Esophagus squamous epithelium (tissue), 5 donors: ENCODE data around the gene CDC42EP2. TPM values are rescaled to one million over a fixed set of nuclear protein-coding genes. Genes with fewer than 3 reads are reported as not detected.

Source experiments
- DNase-seq: peaks from one replicate; lab custom pipeline; 2025; lab: John Stamatoyannopoulos, UW
- H3K27ac ChIP-seq, 4 donors: fragments of 200-600 bp; sonication (generic); one replicate each; pipeline ENCODE4 v1.5.1; 2016 to 2019; ENCODE audit warnings: mild to moderate bottlenecking in 1 of 4
- H3K27me3 ChIP-seq, 4 donors: fragments of 200-600 bp; sonication (generic); 1 replicate in 3 of 4; 2 replicates in 1 of 4; pipeline versions ENCODE4 v1.5.1 to v1.6.0; 2017 to 2021; ENCODE audit warnings: antibody characterized with exemption in 1 of 4
- H3K36me3 ChIP-seq, 3 donors: fragments of 200-600 bp; sonication (generic); one replicate each; pipeline ENCODE4 v1.5.1; 2016 to 2019
- H3K4me1 ChIP-seq, 3 donors: fragments of 200-600 bp; sonication (generic); one replicate each; pipeline ENCODE4 v1.5.1; 2017 to 2019
- H3K4me3 ChIP-seq, 4 donors: fragments of 200-600 bp; sonication (generic); 1 replicate in 3 of 4; 2 replicates in 1 of 4; pipeline ENCODE4 v1.5.1; 2016 to 2019; ENCODE audit warnings: mild to moderate bottlenecking in 2 of 4, moderate library complexity in 1 of 4
- H3K9me3 ChIP-seq, 3 donors: fragments of 200-600 bp; sonication (generic); one replicate each; pipeline ENCODE4 v1.5.1; 2016 to 2019
- POLR2A ChIP-seq, 4 donors: fragments of 450-650 bp; IDR thresholded peaks; one replicate each; pipeline ENCODE4 v1.6.1; 2017; ENCODE audit warnings: antibody characterized with exemption in 4 of 4, mild to moderate bottlenecking in 4 of 4, moderate library complexity in 3 of 4
- WGBS, 2 donors: methylation state at CpG; one replicate each; pipeline ENCODE4 v1.1.5; 2018; 5-methylcytosine and 5-hydroxymethylcytosine counted together
- intact Hi-C: fragments of 100-400 bp; cut with DNase I; formaldehyde crosslinking; loops from one replicate; pipeline ENCODE4 v1.15.0; 2022
- total RNA-seq, 4 donors: library from RNA; depleted of rRNA; stranded (reverse); fragments of >200 nt; gene quantifications; one replicate each; pipeline ENCODE4 v1.1.0, GENCODE V29; 2016
- TF ChIP-seq, protein P1 (sequence below), 6 experiments: fragments of 450-650 bp in 4 of 6; fragments of 200-600 bp in 2 of 6; sonication (generic) in 2 of 6; IDR thresholded peaks; one replicate each; pipeline ENCODE4 v1.5.1; 2016 to 2019; ENCODE audit warnings: antibody characterized with exemption in 6 of 6, mild to moderate bottlenecking in 4 of 6, moderate library complexity in 4 of 6
- donor health status: DM: yes; HTN: yes; CAD: no.

CDC42EP2 gene
- total RNA-seq, 4 donors from 2014 or later: 0.76 to 11.4 (median 5.6) TPM

DNA sequence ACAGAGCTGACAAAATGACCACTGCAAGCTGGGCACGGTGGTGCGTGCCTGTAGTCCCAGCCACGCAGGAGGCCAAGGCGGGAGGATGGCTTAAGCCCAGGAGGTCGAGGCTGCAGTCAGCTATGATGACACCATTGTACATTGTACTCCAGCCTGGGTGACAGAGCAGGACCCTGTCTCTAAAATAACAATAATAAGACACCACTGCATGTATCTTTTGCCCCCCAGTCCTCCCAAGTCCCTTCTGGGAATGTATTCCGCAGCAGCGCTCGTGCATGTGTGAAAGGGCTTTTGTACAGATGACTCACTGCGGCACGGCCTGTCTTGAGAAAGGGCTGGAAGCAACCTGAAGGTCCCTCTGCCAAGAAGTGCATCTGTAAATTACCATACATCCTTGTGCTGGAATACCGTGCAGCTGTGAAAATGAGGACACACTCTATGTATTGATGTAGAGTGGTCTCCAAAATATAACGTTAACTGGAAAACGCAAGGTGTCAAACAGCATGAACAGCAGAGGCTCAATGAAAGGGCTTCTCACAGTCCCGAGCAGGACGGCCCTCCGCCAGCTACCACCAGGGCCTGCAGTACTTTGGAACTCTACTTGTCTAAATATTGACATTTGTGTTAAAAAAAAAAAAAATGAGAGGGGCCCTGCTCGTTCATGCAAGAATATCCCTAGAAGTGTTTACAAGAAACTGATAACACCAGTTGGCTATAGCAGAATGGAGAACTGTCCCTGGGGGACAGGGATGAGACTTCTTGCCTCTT lies 9.0 kb upstream of the CDC42EP2 start:
- WGBS, 2 donors: 66% methylated on average over 12 to 14 of the region's 17 CpGs
- peaks cover 14 to 74% (median 32%) of the 10 kb centered on the region in 3 donors for H3K4me1 ChIP-seq
- peak overlapping the region in 3 of 4 donors; percentile 61 to 77 (median 73) for H3K27ac ChIP-seq
- no peaks in the 10 kb centered on the region for H3K9me3 ChIP-seq
- H3K27me3 ChIP-seq: no peaks in the 10 kb centered on the region
- intact Hi-C loops: no loop called here
- no peak for DNase-seq
- TF ChIP-seq, protein P1, sequence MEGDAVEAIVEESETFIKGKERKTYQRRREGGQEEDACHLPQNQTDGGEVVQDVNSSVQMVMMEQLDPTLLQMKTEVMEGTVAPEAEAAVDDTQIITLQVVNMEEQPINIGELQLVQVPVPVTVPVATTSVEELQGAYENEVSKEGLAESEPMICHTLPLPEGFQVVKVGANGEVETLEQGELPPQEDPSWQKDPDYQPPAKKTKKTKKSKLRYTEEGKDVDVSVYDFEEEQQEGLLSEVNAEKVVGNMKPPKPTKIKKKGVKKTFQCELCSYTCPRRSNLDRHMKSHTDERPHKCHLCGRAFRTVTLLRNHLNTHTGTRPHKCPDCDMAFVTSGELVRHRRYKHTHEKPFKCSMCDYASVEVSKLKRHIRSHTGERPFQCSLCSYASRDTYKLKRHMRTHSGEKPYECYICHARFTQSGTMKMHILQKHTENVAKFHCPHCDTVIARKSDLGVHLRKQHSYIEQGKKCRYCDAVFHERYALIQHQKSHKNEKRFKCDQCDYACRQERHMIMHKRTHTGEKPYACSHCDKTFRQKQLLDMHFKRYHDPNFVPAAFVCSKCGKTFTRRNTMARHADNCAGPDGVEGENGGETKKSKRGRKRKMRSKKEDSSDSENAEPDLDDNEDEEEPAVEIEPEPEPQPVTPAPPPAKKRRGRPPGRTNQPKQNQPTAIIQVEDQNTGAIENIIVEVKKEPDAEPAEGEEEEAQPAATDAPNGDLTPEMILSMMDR (IDR thresholded peaks at IDR 0.05): no peak
- TF ChIP-seq POLR2A (IDR thresholded peaks at IDR 0.05): no peak
- no peaks in the 10 kb centered on the region for H3K36me3 ChIP-seq
- H3K4me3 ChIP-seq: no peak overlapping the region

GRCh38 chr11:65307298-65308229 lies 7.1 kb upstream of the CDC42EP2 start:
- Histone ChIP-seq H3K4me3 (no peak overlapping the region), H3K27me3 (no peaks in the 10 kb centered on the region), H3K27ac (peak overlapping the region in 2 of 4 donors; percentile 21 to 72), H3K9me3 (no peaks in the 10 kb centered on the region), H3K36me3 (no peaks in the 10 kb centered on the region), H3K4me1 (peaks cover 9 to 71% (median 34%) of the 10 kb centered on the region in 3 donors)
- DNase-seq: no peak
- 82 to 84% methylated on average over 6 of the region's 6 CpGs for WGBS, 2 donors
- intact Hi-C loops: no loop called here
- no peak for TF ChIP-seq POLR2A (IDR thresholded peaks at IDR 0.05)
- TF ChIP-seq, protein P1 (IDR thresholded peaks at IDR 0.05): no peak

DNA sequence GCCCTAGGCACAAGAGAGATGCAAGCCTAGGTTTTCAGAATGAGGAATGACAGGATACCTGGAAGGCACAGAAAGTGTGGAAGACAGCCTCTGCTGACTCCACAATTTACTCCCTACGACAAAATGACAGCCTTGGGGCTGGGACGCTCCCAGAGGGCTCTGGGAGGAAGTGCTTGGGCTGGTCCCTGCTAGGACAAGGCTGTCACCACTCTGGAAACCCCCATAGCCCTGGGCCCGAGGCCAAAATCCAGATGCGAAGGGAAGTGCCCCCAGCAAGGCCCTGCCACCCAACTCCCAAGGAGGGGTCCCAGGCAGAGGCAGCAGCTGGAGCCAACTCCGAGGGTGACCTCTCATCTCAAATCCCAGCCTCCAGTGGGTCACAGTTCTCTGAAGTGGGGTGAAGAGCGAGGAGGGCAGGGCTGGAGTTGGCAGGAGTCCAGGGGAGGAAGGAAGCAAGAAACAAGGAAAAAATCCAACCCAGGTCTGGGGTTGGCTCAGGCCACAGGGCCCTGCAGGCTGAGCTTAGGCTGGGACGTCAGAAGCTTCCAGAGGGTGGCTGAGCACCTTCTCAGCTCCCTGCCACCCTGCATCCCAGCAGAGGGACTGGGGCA lies 6.3 kb upstream of the CDC42EP2 start:
- 20 to 36% methylated on average over 1 to 4 of the region's 7 CpGs for WGBS, 2 donors
- intact Hi-C loops: no loop called here
- no peak for DNase-seq
- no peaks in the 10 kb centered on the region for H3K9me3 ChIP-seq
- peaks cover 0 to 3% (median 0%) of the 10 kb centered on the region in 4 donors for H3K27me3 ChIP-seq
- peak overlapping the region in 2 of 4 donors; percentile 21 to 72 for H3K27ac ChIP-seq
- TF ChIP-seq, protein P1 (IDR thresholded peaks at IDR 0.05): no peak
- no peak for TF ChIP-seq POLR2A (IDR thresholded peaks at IDR 0.05)
- H3K36me3 ChIP-seq: no peaks in the 10 kb centered on the region
- H3K4me3 ChIP-seq: no peak overlapping the region
- H3K4me1 ChIP-seq: peaks cover 9 to 76% (median 34%) of the 10 kb centered on the region in 3 donors

DNA sequence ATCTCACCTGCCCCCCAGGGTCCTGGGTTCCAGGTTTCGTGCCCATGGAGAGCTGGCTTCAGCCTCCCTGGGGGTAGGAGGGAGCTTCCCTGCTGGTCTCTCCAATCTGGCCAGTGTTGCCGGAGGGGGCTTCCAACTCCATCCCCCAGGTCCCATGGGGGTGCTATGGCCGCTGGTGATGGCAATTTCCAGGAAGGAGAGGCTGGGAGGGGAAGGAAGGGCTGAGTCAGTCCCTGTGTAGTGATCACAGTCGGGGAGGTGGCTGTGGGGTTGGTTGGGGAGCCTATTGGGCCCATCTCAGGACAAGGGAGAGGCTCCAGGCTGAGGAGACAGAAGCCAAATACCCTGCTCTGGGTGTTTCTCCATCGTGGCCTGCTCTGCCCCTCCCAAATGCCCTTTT lies 5.7 kb upstream of the CDC42EP2 start:
- Histone ChIP-seq H3K27ac (peak overlapping the region in 2 of 4 donors; percentile 21 to 72), H3K27me3 (peaks cover 0 to 8% (median 0%) of the 10 kb centered on the region in 4 donors), H3K36me3 (no peaks in the 10 kb centered on the region), H3K4me3 (no peak overlapping the region), H3K9me3 (no peaks in the 10 kb centered on the region), H3K4me1 (peaks cover 12 to 82% (median 38%) of the 10 kb centered on the region in 3 donors)
- no peak for DNase-seq
- TF ChIP-seq POLR2A (IDR thresholded peaks at IDR 0.05): no peak
- TF ChIP-seq, protein P1 (IDR thresholded peaks at IDR 0.05): no peak
- WGBS, 2 donors: 15 to 36% methylated on average over 1 to 3 of the region's 5 CpGs
- intact Hi-C loops: no loop called here
